Measurements from ENCODE around the gene MTFR2. TPM values are rescaled to one million over a fixed set of nuclear protein-coding genes. Genes with fewer than 3 reads are reported as not detected.

Gene MTFR2
- total RNA-seq, 4 donors from 2014 or later, result 0.62 TPM; not detected in 3

DNA sequence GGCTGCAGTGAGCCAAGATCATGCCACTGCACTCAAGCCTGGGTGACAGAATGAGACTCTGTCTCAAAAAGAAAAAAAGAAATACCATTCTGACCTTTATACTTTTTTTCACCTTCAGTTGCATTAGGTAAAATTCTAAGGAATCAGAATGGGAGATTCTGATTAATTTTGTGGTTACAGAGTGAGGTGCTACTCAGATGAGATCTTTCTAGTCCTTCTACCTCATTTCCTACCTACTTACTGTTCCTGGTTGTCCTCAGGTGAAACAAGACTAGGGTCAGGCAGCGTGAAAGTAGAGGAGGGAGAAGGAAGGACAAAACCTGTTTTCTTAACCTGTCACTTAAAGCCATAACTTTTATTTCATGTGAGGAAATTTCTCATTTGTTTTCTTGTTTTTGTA is 63.7 kb downstream of the MTFR2 start:
- Histone ChIP-seq H3K4me3 (no peak overlapping the region), H3K4me1 (peaks cover 0 to 2% (median 0%) of the 10 kb centered on the region in 3 donors), H3K9me3 (no peaks in the 10 kb centered on the region), H3K27me3 (no peaks in the 10 kb centered on the region), H3K36me3 (peaks cover 0 to 40% of the 10 kb centered on the region in 2 donors), H3K27ac (no peak overlapping the region)
- 84 to 100% methylated on average over 1 of the region's 1 CpG for WGBS, 2 donors (ENCODE audit: low coverage in 1 of 2)
- no peak for TF ChIP-seq POLR2AphosphoS5 (IDR thresholded peaks at IDR 0.05)
- no peak for TF ChIP-seq EP300 (IDR thresholded peaks at IDR 0.05)
- TF ChIP-seq, protein P1, sequence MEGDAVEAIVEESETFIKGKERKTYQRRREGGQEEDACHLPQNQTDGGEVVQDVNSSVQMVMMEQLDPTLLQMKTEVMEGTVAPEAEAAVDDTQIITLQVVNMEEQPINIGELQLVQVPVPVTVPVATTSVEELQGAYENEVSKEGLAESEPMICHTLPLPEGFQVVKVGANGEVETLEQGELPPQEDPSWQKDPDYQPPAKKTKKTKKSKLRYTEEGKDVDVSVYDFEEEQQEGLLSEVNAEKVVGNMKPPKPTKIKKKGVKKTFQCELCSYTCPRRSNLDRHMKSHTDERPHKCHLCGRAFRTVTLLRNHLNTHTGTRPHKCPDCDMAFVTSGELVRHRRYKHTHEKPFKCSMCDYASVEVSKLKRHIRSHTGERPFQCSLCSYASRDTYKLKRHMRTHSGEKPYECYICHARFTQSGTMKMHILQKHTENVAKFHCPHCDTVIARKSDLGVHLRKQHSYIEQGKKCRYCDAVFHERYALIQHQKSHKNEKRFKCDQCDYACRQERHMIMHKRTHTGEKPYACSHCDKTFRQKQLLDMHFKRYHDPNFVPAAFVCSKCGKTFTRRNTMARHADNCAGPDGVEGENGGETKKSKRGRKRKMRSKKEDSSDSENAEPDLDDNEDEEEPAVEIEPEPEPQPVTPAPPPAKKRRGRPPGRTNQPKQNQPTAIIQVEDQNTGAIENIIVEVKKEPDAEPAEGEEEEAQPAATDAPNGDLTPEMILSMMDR (IDR thresholded peaks at IDR 0.05), result no peak
- TF ChIP-seq POLR2A (IDR thresholded peaks at IDR 0.05), result no peak
- no peak for ATAC-seq

DNA sequence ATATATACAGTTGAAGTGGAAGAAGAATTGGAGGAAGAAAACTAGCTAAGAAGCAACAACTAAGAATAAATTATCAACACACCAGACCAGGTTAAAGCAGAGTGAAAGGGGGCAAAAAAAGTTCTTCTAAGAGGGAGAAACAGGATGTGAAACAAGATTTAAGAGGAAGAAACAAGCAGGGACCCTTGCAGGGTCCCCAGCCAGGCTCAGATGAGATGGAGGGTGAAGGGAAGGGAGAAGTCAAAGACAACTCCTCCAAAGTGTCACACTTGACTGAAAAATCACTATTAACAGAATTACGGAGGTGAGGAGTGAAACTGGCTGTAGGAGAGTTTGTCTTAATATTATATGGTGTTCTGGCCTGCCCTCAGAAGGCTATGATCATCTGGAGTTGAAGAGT is 65.4 kb downstream of the MTFR2 start:
- WGBS, 2 donors (ENCODE audit: low coverage in 1 of 2), result 100% methylated on average over 1 of the region's 1 CpG
- Histone ChIP-seq H3K27ac (no peak overlapping the region), H3K4me3 (no peak overlapping the region), H3K27me3 (no peaks in the 10 kb centered on the region), H3K9me3 (no peaks in the 10 kb centered on the region), H3K36me3 (peaks cover 0 to 44% of the 10 kb centered on the region in 2 donors), H3K4me1 (peaks cover 0 to 16% (median 0%) of the 10 kb centered on the region in 3 donors)
- no peak for ATAC-seq
- TF ChIP-seq, protein P1 (IDR thresholded peaks at IDR 0.05), result no peak
- TF ChIP-seq POLR2A (IDR thresholded peaks at IDR 0.05) (no peak), EP300 (IDR thresholded peaks at IDR 0.05) (no peak), POLR2AphosphoS5 (IDR thresholded peaks at IDR 0.05) (no peak)

DNA sequence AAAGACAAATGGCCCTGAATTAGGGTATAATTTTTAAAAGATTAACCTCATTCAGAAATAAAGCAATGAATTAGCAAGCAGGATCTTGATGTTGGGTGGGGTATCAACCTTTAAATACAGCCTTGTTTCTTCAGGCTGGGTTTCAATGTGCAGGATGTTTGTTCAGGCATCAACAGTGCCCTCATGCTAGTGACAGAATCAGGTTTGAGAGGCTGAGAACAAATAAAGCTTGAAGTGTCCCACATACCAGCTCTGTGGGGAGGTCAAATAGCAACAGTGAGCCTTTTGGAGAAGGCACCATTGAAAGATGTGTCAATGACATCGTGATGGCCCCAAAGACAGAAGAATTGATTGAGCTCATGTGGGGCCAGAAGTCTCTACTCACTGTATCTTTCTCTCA is 68.2 kb downstream of the MTFR2 start:
- no peak for ATAC-seq
- TF ChIP-seq, protein P1 (IDR thresholded peaks at IDR 0.05), result no peak
- Histone ChIP-seq H3K9me3 (no peaks in the 10 kb centered on the region), H3K4me1 (peaks cover 0 to 16% (median 0%) of the 10 kb centered on the region in 3 donors), H3K36me3 (peaks cover 0 to 29% of the 10 kb centered on the region in 2 donors), H3K27me3 (no peaks in the 10 kb centered on the region), H3K27ac (no peak overlapping the region), H3K4me3 (no peak overlapping the region)
- WGBS, 2 donors (ENCODE audit: low coverage in 1 of 2), result 100% methylated on average over 1 of the region's 1 CpG; no CpG with 5 or more reads in 1 of the 2 donors

DNA sequence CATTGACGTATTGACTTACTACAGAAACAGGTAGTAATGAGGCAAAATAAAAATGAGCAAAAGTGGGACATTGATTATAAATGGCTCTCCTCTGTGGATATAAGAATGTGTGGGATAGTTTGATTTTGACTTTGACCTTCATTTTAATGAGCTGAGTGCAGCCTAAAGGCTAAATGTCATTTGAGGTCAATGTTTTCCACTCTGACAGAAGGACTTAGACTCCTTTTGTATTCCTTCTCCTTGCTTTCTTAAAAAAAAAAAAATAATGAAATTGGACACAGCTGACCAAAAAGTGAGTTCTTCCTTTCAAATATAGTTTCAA is 68.6 kb downstream of the MTFR2 start:
- no peak for ATAC-seq
- Histone ChIP-seq H3K9me3 (no peaks in the 10 kb centered on the region), H3K4me3 (no peak overlapping the region), H3K27me3 (no peaks in the 10 kb centered on the region), H3K36me3 (peaks cover 0 to 27% of the 10 kb centered on the region in 2 donors), H3K27ac (no peak overlapping the region), H3K4me1 (peaks cover 0 to 16% (median 0%) of the 10 kb centered on the region in 3 donors)
- WGBS, 2 donors (ENCODE audit: low coverage in 1 of 2), result 56 to 78% methylated on average over 1 of the region's 1 CpG
- TF ChIP-seq EP300 (IDR thresholded peaks at IDR 0.05), result no peak
- TF ChIP-seq POLR2AphosphoS5 (IDR thresholded peaks at IDR 0.05), result no peak
- TF ChIP-seq POLR2A (IDR thresholded peaks at IDR 0.05), result no peak
- TF ChIP-seq, protein P1 (IDR thresholded peaks at IDR 0.05), result no peak

Other genes starting within 250 kb of the MTFR2 start
- gene BCLAF1, start 39.5 kb upstream of the MTFR2 start, total RNA-seq, result 100 to 1,000 TPM in 2 of 4 donors, 10 to 100 TPM in 2; 82.5 to 124 (median 105) TPM

All from gastroesophageal sphincter (tissue), 4 donors.